ENCODE data around the gene ABCA9. TPM values are rescaled to one million over a fixed set of nuclear protein-coding genes. Genes with fewer than 3 reads are reported as not detected.
A peak's percentile ranks its signal among the peaks of the same experiment; 100 is the strongest.

The ABCA9 gene
- polyA plus RNA-seq, 3 donors: 0.02 to 0.49 TPM; not detected in 1

DNA sequence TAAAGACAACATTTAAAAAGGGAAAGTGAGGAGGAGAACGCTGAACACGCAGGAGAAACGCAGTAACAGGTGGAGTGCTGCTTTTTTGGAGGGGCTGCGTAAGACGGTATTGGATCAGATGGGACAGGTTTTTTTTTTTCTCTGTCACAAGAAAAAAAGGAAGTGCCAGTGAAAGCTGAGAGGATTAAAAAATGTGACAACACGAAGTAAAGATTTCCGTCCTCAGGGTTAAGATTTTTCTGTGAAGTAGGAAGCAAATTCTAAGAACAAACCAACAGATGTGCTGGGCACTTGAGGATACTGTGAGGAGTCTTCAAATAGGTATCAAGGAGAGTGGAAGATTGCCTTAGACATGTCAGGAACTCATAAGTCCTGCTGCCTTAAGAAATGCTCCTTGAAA, 5.8 kb upstream of the ABCA9 start:
- Histone ChIP-seq H2AFZ (ENCODE audit: insufficient read depth, low read depth, low read length, poor library complexity, severe bottlenecking) (peak overlapping the region; percentile 66), H3K36me3 (replicated peaks in 1 of 2; ENCODE audit: control insufficient read depth in 1 of 2, insufficient read depth in 2 of 2, low read length in 2 of 2) (no peaks in the 10 kb centered on the region), H3K27me3 (ENCODE audit: control insufficient read depth in 2 of 2, insufficient read depth in 2 of 2, low read length in 2 of 2) (no peaks in the 10 kb centered on the region), H3K4me2 (replicated peaks; ENCODE audit: extremely low read depth, low read length, poor library complexity, severe bottlenecking) (peak overlapping the region; percentile 66), H3K4me1 (ENCODE audit: control insufficient read depth in 1 of 2, insufficient read depth in 2 of 2, low read length in 2 of 2) (peaks cover 60 to 67% of the 10 kb centered on the region in 2 donors), H3K9ac (ENCODE audit: insufficient read depth, low read length, poor library complexity, severe bottlenecking) (peak overlapping the region; percentile 63), H3K27ac (ENCODE audit: low read depth in 1 of 2, low read length in 2 of 2) (peak overlapping the region; percentile 10 to 86), H3K4me3 (replicated peaks in 1 of 3; ENCODE audit: low read depth in 2 of 3, low read length in 3 of 3) (peak overlapping the region in 2 of 3 experiments; percentile 36 to 67), H3K79me2 (ENCODE audit: insufficient read depth, low read length) (no peaks in the 10 kb centered on the region), H3K9me3 (replicated peaks in 1 of 2; ENCODE audit: control insufficient read depth in 1 of 2, insufficient read depth in 1 of 2, low read length in 2 of 2) (peaks cover 0 to 5% of the 10 kb centered on the region in 2 donors), H4K20me1 (ENCODE audit: insufficient read depth, low read length) (no peaks in the 10 kb centered on the region)
- TF ChIP-seq, protein P1, sequence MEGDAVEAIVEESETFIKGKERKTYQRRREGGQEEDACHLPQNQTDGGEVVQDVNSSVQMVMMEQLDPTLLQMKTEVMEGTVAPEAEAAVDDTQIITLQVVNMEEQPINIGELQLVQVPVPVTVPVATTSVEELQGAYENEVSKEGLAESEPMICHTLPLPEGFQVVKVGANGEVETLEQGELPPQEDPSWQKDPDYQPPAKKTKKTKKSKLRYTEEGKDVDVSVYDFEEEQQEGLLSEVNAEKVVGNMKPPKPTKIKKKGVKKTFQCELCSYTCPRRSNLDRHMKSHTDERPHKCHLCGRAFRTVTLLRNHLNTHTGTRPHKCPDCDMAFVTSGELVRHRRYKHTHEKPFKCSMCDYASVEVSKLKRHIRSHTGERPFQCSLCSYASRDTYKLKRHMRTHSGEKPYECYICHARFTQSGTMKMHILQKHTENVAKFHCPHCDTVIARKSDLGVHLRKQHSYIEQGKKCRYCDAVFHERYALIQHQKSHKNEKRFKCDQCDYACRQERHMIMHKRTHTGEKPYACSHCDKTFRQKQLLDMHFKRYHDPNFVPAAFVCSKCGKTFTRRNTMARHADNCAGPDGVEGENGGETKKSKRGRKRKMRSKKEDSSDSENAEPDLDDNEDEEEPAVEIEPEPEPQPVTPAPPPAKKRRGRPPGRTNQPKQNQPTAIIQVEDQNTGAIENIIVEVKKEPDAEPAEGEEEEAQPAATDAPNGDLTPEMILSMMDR (IDR thresholded peaks at IDR 0.05): no peak
- H3K4me1 Mint-ChIP-seq: peaks cover 65% of the 10 kb centered on the region
- DNase-seq: peak in 2 of 3 donors; percentile 43 to 48
- peaks cover 2 to 14% (median 7%) of the 10 kb centered on the region in 7 donors for H3K9me3 Mint-ChIP-seq
- no peaks in the 10 kb centered on the region for H3K27me3 Mint-ChIP-seq (ENCODE audit: low read depth in 3 of 3)
- H3K36me3 Mint-ChIP-seq: peaks cover 2 to 3% of the 10 kb centered on the region in 2 donors
- peak overlapping the region; percentile 84 to 98 (median 91) for H3K27ac Mint-ChIP-seq
- 0% methylated on average over 6 of the region's 7 CpGs for WGBS (ENCODE audit: insufficient coverage)
- intact Hi-C loops (cut with micrococcal nuclease): no loop called here
- peak overlapping the region; percentile 63 to 87 for H3K4me3 Mint-ChIP-seq

DNA sequence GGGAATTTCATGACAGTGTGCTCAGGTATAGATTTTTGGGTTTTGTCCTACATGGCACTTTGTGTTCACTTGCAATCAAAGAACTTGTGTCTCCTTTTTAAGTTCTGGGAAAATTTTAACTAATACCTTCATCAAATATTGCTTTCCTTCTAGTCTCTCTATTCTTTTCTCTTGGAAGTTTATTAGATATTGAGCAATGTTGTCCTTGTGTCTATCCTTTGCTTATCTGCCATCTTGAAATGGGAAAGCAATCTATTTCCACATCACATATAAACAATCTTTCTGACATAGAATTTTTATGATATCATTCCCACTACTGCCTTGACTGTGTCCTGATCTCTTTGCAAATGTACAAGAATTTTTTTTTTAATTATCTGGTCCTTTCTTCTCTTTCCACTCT, 4.4 kb upstream of the ABCA9 start:
- Histone ChIP-seq H3K4me3 (replicated peaks in 1 of 3; ENCODE audit: low read depth in 2 of 3, low read length in 3 of 3) (peak overlapping the region in 1 of 3 experiments; percentile 32), H3K79me2 (ENCODE audit: insufficient read depth, low read length) (no peaks in the 10 kb centered on the region), H3K4me2 (replicated peaks; ENCODE audit: extremely low read depth, low read length, poor library complexity, severe bottlenecking) (no peak overlapping the region), H3K27ac (ENCODE audit: low read depth in 1 of 2, low read length in 2 of 2) (peak overlapping the region in 1 of 2 donors; percentile 86), H3K36me3 (replicated peaks in 1 of 2; ENCODE audit: control insufficient read depth in 1 of 2, insufficient read depth in 2 of 2, low read length in 2 of 2) (no peaks in the 10 kb centered on the region), H3K27me3 (ENCODE audit: control insufficient read depth in 2 of 2, insufficient read depth in 2 of 2, low read length in 2 of 2) (no peaks in the 10 kb centered on the region), H2AFZ (ENCODE audit: insufficient read depth, low read depth, low read length, poor library complexity, severe bottlenecking) (no peak overlapping the region), H3K4me1 (ENCODE audit: control insufficient read depth in 1 of 2, insufficient read depth in 2 of 2, low read length in 2 of 2) (peaks cover 54% of the 10 kb centered on the region in 2 donors), H4K20me1 (ENCODE audit: insufficient read depth, low read length) (no peaks in the 10 kb centered on the region), H3K9me3 (replicated peaks in 1 of 2; ENCODE audit: control insufficient read depth in 1 of 2, insufficient read depth in 1 of 2, low read length in 2 of 2) (no peaks in the 10 kb centered on the region), H3K9ac (ENCODE audit: insufficient read depth, low read length, poor library complexity, severe bottlenecking) (no peak overlapping the region)
- no peak overlapping the region for H3K4me3 Mint-ChIP-seq
- no peak for DNase-seq
- intact Hi-C loops (cut with micrococcal nuclease): no loop called here
- TF ChIP-seq, protein P1 (IDR thresholded peaks at IDR 0.05): no peak
- peaks cover 0 to 9% (median 3%) of the 10 kb centered on the region in 7 donors for H3K9me3 Mint-ChIP-seq
- no peaks in the 10 kb centered on the region for H3K27me3 Mint-ChIP-seq (ENCODE audit: low read depth in 3 of 3)
- H3K36me3 Mint-ChIP-seq: peaks cover 0 to 3% of the 10 kb centered on the region in 2 donors
- peaks cover 56% of the 10 kb centered on the region for H3K4me1 Mint-ChIP-seq
- peak overlapping the region in 4 of 7 donors; percentile 16 to 84 (median 68) for H3K27ac Mint-ChIP-seq

All from CD14-positive monocyte (primary cell).